Activated T-cell treated with anti-CD3 and anti-CD28 coated beads, Interleukin-2, amount 50 U/mL, for 48 hours (primary cell): ENCODE results near the gene MMAB.

ENCODE experiments used
- DNase-seq, 2 experiments: peaks; one replicate each; pipeline ENCODE4 v3.0.0-alpha.2; 2020

MMAB gene

DNA sequence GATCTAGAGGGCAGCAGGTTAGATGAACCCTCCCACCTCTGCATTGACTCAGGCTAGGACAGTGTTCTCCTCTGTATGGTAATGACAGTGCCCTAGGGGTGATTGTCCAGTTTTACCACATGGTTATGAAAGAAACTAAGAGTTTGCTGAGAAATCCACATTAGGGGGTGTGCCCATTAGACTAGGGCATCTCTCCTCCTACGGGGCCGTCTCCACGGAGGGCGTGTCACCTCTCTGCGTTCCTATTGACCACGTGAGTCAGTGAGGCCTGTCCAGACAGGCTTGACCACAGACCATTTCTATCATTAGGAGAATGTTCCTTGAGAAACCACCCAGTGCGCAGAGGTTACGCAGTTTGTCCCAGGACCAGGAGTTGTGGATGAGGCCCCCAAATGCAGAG lies 8.6 kb upstream of the MMAB start:
- no peak for DNase-seq

DNA sequence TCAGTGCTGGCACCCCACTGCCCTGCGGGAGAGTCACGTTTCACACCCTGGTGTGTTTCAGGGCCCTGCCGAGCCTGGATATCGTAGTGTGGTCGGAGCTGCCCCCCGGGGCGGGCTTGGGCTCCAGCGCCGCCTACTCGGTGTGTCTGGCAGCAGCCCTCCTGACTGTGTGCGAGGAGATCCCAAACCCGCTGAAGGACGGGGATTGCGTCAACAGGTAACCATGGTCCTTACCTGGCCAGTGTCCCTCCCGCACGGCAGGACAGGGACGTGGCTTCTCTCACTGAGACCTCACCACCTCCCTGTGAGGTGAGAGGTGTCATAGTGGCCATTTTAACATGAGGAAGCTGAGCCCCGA lies 8.0 kb upstream of the MMAB start:
- no peak for DNase-seq

DNA sequence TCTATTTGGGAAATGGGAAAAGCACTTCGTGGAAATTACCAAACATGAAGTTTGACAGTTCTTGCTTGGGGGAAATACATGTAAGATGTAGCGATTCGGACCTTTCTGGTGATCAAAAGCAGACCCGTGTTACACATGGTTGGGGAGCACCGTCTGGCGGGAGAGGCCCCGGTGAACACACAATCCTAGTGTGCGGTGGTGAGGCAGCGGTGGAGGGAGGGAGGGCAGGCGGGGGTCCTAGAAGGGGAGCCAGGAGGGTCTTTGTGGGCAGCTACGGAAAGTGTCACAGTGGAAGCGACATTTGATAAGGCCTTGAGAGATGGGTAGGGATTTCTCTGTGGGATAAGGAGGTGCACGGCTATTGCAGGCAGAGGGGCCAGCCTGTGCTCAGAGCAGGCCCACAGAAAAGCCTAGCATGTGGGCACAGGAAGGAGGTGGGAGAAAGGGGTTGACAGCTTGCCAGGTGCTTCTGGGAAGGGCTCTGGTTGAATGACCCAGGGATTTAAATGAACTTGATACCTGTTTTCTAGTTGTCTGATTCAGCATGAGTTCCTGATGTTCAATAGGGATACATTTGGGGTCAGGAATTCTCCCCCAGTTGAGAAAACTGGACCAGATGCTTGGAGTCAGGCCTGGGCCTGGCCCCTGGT lies 7.5 kb upstream of the MMAB start:
- DNase-seq = no peak

GRCh38 chr12:109580272-109580671 lies 7.0 kb upstream of the MMAB start:
- DNase-seq = no peak

GRCh38 chr12:109579639-109580038 lies 6.3 kb upstream of the MMAB start:
- DNase-seq = no peak

DNA sequence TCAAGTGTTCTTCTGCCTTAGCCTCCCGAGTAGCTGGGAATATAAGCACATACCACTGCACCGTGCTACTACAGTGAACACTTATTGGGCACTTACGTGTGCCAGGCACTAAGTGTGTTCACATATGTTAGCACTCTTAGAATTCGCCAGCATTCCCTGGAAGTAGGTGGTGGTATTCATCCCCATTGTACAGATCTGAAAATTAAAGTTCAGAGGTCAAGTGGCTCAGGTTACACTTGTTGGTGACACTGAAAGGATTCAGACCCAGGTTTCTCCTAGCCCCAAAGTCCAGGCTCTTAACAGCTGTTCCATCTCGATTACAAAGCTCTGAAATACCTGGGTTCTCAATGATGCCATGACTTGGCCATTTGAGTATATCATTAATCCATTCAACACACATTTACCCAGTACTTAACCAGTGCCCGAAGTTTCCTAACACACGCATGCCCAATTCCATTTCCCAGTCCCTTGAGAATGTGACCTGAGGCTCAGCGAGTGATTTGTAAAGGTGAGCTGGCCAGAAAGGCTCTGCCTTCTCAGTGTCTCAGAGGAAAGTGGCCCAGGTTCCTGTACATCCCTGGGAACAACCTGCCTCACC lies 5.1 kb upstream of the MMAB start:
- DNase-seq = no peak

DNA sequence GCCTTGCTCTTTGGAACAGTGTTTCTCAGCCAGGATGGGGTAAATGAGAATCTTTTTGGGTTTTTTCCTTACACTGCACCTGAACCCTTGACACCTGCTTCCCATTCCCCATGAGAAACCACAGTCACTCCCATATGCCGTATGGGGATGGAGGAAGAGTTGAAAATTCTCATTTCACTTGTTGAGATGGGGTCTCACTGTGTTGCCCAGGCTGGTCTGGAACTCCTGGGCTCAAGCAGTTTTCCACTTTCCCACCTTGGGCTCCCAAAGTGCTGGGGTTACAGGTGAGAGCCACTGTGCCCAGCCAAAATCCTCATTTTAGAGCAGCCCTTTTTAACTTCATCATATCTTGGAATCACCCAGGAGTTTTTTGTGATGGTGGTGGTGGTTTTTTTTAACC lies 4.0 kb upstream of the MMAB start:
- no peak for DNase-seq

DNA sequence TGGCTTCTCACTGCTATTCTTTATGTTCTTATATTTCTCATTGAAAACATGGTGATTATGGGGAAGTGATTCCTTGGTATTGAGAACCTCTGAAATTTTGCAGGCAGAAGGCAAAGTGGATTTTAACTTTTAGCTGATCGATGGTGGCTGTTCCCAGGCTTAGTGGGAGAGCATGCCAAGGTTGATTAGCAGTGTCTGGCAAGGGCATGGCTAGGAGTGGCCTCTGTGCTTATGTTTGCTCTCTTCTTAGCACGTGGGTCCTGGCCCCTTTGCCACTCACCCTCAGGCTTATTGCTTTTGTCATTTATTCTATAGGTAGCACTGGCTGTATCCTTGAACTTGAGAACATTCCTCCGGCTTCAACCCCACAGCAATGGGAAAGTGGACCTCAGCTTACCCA lies 2.4 kb upstream of the MMAB start:
- no peak for DNase-seq

DNA sequence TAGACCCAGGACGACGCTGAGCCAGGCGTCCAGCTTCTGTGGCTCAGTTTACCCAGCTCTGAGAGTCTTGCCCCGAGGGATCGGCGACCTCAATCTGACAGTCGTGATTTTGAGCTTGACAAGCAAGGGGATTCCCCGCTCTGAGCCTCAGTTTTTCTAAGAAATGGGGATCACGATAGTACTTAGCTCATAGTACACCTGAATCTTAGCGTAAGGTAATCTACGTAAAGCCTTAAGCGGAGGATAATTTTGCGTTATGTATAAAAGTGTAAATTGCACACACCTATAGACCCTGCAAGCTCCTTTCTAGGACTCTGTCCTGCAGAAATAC lies 575 bp upstream of the MMAB start:
- DNase-seq = no peak

GRCh38 chr12:109572506-109572845 lies 828 bp downstream of the MMAB start:
- DNase-seq = no peak

GRCh38 chr12:109571773-109572505 lies 1.4 kb downstream of the MMAB start:
- no peak for DNase-seq

DNA sequence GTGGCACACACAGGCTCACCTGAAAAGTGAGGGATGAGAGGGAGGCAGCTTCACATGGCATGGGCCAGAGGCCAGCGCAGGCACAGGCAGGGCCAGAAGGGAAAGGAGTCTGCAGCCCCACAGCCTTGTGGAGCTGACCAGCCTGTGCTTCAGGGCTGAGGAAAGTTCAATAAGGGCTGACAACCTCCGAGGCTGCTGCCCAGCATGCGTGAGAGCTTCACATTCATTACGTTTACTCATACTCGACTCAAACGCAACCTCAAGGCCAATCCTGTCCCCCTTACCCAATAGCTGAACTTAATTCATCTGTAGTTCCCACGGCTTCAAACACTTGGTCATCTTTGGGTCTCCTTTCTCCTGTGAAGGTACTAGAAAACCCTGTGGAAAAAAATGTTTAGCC lies 4.8 kb downstream of the MMAB start:
- DNase-seq = no peak

- no peak for DNase-seq
These were observed 5.3 kb downstream of the MMAB start for GRCh38 chr12:109567967-109568366.

DNA sequence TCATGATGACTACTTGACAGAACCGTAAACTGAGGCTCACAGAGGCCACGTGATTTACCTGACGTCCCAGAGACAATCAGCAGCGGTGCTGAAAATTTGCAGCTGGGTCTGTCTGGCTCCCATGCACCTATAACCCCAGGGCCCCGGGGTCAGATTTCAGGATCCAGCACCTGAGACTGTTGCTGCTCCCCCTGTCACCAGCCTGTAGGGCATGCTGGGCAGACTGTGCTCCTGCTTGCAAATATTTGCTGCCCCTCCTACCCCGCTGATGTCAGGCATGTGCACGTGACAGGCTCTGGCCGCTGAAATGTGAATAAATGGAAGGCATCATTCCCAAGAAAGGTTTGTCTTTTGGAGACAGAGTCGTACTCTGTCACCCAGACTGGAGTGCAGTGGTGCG lies 6.0 kb downstream of the MMAB start:
- no peak for DNase-seq

DNA sequence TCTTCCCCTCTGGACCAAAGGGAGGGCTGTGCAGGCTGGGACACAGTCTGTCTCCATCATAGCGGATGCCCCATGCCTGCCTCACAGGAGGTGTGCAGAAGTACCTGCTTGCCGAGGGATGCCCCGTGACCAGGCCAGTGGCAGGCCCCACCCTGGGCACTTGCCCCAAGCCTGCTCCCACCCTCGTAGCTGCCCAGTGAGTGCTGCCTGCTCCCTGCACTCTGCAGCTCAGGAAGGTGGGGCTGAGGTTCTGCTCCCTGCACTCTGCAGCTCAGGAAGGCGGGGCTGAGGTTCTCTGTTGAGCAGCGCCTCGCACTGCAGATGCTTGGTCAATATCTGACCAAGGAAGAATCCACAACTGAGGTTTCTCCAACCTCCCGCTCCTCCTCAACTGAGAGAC lies 6.9 kb downstream of the MMAB start:
- DNase-seq = no peak

GRCh38 chr12:109563291-109564284 lies 9.7 kb downstream of the MMAB start:
- DNase-seq = no peak

- DNase-seq = no peak
These were observed 10.4 kb downstream of the MMAB start for GRCh38 chr12:109562871-109563270.

- no peak for DNase-seq
These were observed 11.6 kb downstream of the MMAB start for GRCh38 chr12:109561711-109562030.

DNA sequence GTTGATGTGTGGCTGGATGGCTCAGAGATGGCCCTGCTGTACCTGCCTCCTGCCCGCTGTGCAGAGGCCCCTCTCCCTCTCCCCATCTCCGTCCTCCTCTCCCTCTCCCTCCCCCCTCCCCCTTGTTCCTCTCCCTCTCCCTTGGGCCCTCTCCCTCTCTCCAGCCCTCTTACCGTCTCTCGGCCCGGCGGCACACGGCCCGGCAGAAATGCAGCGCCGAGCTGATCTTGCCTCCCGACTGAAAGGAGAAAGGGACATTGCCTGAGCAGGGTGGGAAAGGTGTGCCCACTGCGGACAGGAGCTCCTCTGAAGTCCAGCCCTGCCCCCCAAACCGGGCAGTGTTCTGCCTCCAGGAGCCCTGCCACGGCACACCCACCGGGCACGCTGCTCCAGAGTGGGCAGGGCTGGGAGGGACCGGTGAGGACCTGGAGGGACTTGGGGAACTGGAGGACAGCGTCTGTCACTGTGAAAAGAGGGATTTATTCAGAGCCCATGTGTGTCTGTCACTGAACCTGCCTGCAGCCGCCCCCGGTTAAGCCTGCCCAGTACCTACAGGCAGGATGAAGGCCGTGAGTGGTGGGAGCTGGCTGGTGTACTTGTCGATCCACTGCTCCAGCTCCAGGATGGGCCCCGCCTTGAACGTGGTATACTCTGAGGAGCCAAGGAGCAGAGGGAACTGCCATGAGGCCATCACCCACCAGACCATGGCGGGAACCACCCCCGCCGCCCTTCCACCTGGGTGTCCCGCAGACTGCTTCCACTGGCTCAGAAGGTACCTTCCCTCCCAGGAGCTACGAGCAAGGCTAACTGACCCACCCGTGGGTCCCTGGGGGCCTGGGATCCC lies 12.2 kb downstream of the MMAB start:
- DNase-seq = no peak

DNA sequence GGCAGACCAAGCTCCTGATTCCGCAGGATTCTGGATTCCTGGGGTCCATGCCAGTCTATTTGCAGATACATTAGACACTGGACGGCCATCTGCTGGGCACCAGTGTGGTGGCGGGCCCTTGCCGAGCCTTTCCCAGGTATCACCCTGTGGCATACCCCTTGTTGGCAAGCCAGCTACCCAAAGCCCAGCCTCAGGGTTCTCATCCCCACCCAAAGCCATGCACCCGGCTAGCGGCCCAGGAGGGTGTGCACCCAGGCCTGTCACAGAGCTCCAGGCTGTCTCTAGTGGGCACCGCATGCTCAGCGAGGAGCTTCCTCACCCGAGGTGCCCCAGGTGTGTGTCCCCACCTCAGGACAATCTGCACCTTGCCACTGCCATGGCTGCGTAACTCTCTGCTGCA lies 13.7 kb downstream of the MMAB start:
- DNase-seq = no peak

DNA sequence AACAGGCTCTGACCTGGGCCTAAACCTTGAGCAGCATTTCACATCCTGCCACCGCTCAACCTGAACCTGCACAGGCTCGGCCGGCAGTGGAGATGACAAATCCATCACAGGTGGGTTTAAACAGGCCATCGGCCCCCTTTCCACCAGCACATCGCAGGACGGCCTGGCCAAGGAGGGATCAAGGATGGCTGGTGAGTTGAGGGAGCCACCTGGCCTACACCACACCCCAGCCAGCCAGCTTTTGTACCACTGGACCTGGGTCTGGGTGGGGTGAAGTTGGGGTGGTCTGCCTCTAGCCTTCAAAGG lies 14.2 kb downstream of the MMAB start:
- no peak for DNase-seq

DNA sequence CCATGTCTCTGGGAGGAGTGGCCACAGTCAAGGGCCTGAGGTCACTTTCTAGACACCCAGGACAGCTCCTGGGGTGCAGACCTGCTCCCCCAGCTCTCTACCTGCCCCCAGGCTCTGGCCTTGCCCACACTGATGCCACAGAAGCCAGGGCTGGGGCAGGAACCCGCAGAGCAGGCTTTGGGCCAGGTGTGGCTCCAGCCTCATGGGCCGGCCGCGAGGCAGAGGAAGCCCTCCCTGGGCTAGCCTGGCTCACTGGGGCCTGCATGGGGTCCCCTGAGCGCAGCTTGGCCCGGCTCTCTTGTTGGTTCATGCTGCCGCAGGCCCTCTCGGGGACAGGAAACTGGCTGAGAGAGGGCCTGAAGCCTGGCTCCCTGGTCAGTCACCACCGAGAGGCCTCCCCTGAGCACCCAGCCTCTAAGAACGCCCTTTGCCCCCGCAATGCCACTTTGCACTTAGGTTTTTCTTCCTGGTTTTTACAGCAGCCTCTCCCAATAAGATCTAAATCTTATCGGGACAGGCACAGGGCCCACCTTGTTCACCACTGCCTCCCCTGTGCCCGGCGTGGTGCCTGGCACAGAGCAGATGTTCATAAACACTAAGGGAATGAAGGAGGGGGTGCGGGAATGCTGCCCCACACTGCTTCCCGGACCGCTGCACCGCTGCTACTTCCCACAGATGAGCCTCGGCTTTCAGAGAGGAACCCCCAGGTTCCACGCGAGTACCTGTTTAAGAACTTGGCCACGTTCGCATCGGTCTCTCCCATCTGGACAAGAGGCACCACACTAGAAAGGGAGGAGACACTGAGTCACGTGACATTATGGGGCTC lies 14.7 kb downstream of the MMAB start:
- DNase-seq = no peak
